Measurements from ENCODE around the gene IFT122. TPM values are rescaled to one million over a fixed set of nuclear protein-coding genes. Genes with fewer than 3 reads are reported as not detected.

Gene IFT122
- total and polyA plus RNA-seq, 8 donors = 9.9 to 163 (median 19.6) TPM

GRCh38 chr3:129418041-129418973 is 21.7 kb upstream of the IFT122 start:
- H3K27me3 ChIP-seq = no peaks in the 10 kb centered on the region
- peak overlapping the region in 1 of 5 donors; percentile 16 for H3K27ac ChIP-seq
- no peak overlapping the region for H3K4me3 ChIP-seq
- peaks cover under 1 to 14% (median 6%) of the 10 kb centered on the region in 4 donors for H3K4me1 ChIP-seq
- no peak for DNase-seq
- 85 to 93% (median 90%) methylated on average over 14 of the region's 14 CpGs for WGBS, 5 donors
- intact Hi-C loops (cut with DNase I; ENCODE audit: low total_unique reads) = no loop called here
- no peak for TF ChIP-seq POLR2A (IDR thresholded peaks at IDR 0.05)
- TF ChIP-seq CTCF (IDR thresholded peaks at IDR 0.05) = no peak
- TF ChIP-seq EP300 (IDR thresholded peaks at IDR 0.05) = no peak
- no peak for TF ChIP-seq POLR2AphosphoS5 (IDR thresholded peaks at IDR 0.05)
- H3K9me3 ChIP-seq = no peaks in the 10 kb centered on the region
- no peaks in the 10 kb centered on the region for H3K36me3 ChIP-seq

GRCh38 chr3:129419476-129419875 is 20.5 kb upstream of the IFT122 start:
- Histone ChIP-seq H3K36me3 (no peaks in the 10 kb centered on the region), H3K4me1 (peaks cover 0 to 8% (median 7%) of the 10 kb centered on the region in 4 donors), H3K27ac (no peak overlapping the region), H3K4me3 (no peak overlapping the region), H3K27me3 (no peaks in the 10 kb centered on the region), H3K9me3 (no peaks in the 10 kb centered on the region)
- 81 to 92% (median 88%) methylated on average over 4 of the region's 4 CpGs for WGBS, 5 donors
- intact Hi-C loops (cut with DNase I; ENCODE audit: low total_unique reads) = no loop called here
- TF ChIP-seq POLR2A (IDR thresholded peaks at IDR 0.05) = no peak
- no peak for TF ChIP-seq POLR2AphosphoS5 (IDR thresholded peaks at IDR 0.05)
- TF ChIP-seq EP300 (IDR thresholded peaks at IDR 0.05) = no peak
- no peak for TF ChIP-seq CTCF (IDR thresholded peaks at IDR 0.05)
- DNase-seq = no peak

- no peaks in the 10 kb centered on the region for H3K27me3 ChIP-seq
- WGBS, 5 donors = 92 to 97% (median 96%) methylated on average over 12 of the region's 12 CpGs
- TF ChIP-seq EP300 (IDR thresholded peaks at IDR 0.05) (no peak), CTCF (IDR thresholded peaks at IDR 0.05) (no peak), POLR2AphosphoS5 (IDR thresholded peaks at IDR 0.05) (no peak), POLR2A (IDR thresholded peaks at IDR 0.05) (no peak)
- H3K9me3 ChIP-seq = no peaks in the 10 kb centered on the region
- no peak overlapping the region for H3K4me3 ChIP-seq
- no peak overlapping the region for H3K27ac ChIP-seq
- no peaks in the 10 kb centered on the region for H3K36me3 ChIP-seq
- DNase-seq = no peak
- peaks cover 0 to 8% (median 4%) of the 10 kb centered on the region in 4 donors for H3K4me1 ChIP-seq
- intact Hi-C loops (cut with DNase I; ENCODE audit: low total_unique reads) = no loop called here
Measured at GRCh38 chr3:129421236-129421883, 18.7 kb upstream of the IFT122 start.

GRCh38 chr3:129421988-129422745 is 17.9 kb upstream of the IFT122 start:
- Histone ChIP-seq H3K36me3 (no peaks in the 10 kb centered on the region), H3K9me3 (no peaks in the 10 kb centered on the region), H3K27me3 (no peaks in the 10 kb centered on the region), H3K4me1 (peaks cover 0 to 9% (median 4%) of the 10 kb centered on the region in 4 donors), H3K4me3 (no peak overlapping the region), H3K27ac (no peak overlapping the region)
- 77 to 87% (median 81%) methylated on average over 6 of the region's 6 CpGs for WGBS, 5 donors
- intact Hi-C loops (cut with DNase I; ENCODE audit: low total_unique reads) = no loop called here
- DNase-seq = no peak
- no peak for TF ChIP-seq EP300 (IDR thresholded peaks at IDR 0.05)
- TF ChIP-seq POLR2AphosphoS5 (IDR thresholded peaks at IDR 0.05) = no peak
- no peak for TF ChIP-seq CTCF (IDR thresholded peaks at IDR 0.05)
- TF ChIP-seq POLR2A (IDR thresholded peaks at IDR 0.05) = no peak
